GM21360 (cell line): ENCODE data around the gene SLC22A15.
"Not testable (repeated sequence)": the region's sequence is repeated elsewhere in the genome, so short reads cannot be mapped to it uniquely, and the experiment has no call there.

Experiments
- ATAC-seq: cut with Tn5 transposase; IDR thresholded peaks from one replicate; pipeline ENCODE4 v1.9.1; 2021; ENCODE audit warnings: mild to moderate bottlenecking, moderate library complexity; ENCODE audit not compliant: unreplicated experiment

SLC22A15 gene

GRCh38 chr1:115976062-115976920 lies at the start of gene SLC22A15:
SLC22A15 (plus strand) TSS chr1:115976513; CDS start chr1:115976628, 115 bp downstream.
- peak; percentile 85 for ATAC-seq

- no peak for ATAC-seq
Observed at GRCh38 chr1:115927971-115928370, 48.3 kb upstream of the SLC22A15 start.

GRCh38 chr1:115929881-115930280 lies 46.4 kb upstream of the SLC22A15 start:
- ATAC-seq: no peak

GRCh38 chr1:115933625-115934024 lies 42.7 kb upstream of the SLC22A15 start:
- ATAC-seq: no peak

- ATAC-seq: no peak
Observed at GRCh38 chr1:115939455-115939854, 36.9 kb upstream of the SLC22A15 start.

- ATAC-seq: no peak
Observed at GRCh38 chr1:115946116-115946515, 30.2 kb upstream of the SLC22A15 start.

- ATAC-seq: no peak
Observed at GRCh38 chr1:115949156-115949555, 27.2 kb upstream of the SLC22A15 start.

- no peak for ATAC-seq
Observed at GRCh38 chr1:115951560-115951959, 24.8 kb upstream of the SLC22A15 start.

GRCh38 chr1:115952547-115952946 lies 23.8 kb upstream of the SLC22A15 start:
- no peak for ATAC-seq

GRCh38 chr1:115953180-115953579 lies 23.1 kb upstream of the SLC22A15 start:
- ATAC-seq: no peak

- no peak for ATAC-seq
Observed at GRCh38 chr1:115954684-115955083, 21.6 kb upstream of the SLC22A15 start.

- no peak for ATAC-seq
Observed at GRCh38 chr1:115955228-115955627, 21.1 kb upstream of the SLC22A15 start.

- no peak for ATAC-seq
Observed at GRCh38 chr1:115958866-115959265, 17.4 kb upstream of the SLC22A15 start.

GRCh38 chr1:115969509-115969908 lies 6.8 kb upstream of the SLC22A15 start:
- no peak for ATAC-seq

GRCh38 chr1:115971778-115972177 lies 4.5 kb upstream of the SLC22A15 start:
- not testable (repeated sequence) for ATAC-seq

- no peak for ATAC-seq
Observed at GRCh38 chr1:115973154-115973553, 3.2 kb upstream of the SLC22A15 start.

- no peak for ATAC-seq
Observed at GRCh38 chr1:115975569-115976061, 698 bp upstream of the SLC22A15 start.

GRCh38 chr1:115976921-115977498 lies 697 bp downstream of the SLC22A15 start:
- ATAC-seq: no peak

GRCh38 chr1:115977499-115978258 lies 1.4 kb downstream of the SLC22A15 start:
- no peak for ATAC-seq

- ATAC-seq: no peak
Observed at GRCh38 chr1:115978292-115978941, 2.1 kb downstream of the SLC22A15 start.

GRCh38 chr1:115980156-115980555 lies 3.8 kb downstream of the SLC22A15 start:
- no peak for ATAC-seq
